ENCODE measurements around the gene MYH15.

MYH15 gene

DNA sequence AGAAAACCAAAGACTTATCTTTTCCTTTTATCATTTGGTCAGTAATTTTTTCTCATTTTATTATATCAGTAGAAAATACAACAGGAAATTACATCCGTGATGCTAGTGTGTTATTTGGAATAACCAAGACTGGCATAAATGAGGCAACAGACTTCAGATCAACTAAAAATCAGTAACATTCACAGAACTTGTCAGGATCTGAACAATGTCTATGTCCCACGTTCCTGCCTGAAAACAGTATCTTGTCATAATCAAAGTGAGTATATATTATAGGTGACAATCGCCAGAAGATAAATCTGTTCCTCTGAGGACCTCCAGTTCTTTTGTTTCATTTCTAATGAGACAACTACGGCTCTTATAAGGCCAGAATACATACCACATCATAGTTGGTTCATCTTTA is 41.8 kb downstream of the MYH15 start:
- no peak for DNase-seq

GRCh38 chr3:108462899-108463298 is 47.5 kb downstream of the MYH15 start:
- DNase-seq = no peak

DNA sequence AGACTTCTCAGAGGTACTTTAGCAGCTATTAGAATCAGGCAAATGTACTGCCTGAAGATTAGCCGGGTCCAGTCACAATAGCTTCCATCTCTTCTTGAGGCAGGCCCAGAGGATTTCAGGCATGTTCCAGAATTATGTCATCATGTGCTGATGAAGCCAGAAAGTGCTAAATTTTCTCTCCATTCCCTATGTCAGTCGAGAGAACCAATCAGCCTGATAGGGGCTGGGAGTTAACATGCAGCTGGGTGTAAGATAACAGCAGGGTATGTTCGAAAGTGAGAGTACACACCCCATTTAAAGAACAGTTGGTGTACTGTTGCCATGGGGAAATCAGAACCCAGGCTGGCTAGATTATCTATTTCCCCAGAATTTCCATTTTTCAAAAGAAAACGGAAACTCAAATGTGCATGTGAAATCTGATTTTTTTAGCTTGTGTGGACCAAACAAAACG is 48.7 kb downstream of the MYH15 start:
- no peak for DNase-seq

DNA sequence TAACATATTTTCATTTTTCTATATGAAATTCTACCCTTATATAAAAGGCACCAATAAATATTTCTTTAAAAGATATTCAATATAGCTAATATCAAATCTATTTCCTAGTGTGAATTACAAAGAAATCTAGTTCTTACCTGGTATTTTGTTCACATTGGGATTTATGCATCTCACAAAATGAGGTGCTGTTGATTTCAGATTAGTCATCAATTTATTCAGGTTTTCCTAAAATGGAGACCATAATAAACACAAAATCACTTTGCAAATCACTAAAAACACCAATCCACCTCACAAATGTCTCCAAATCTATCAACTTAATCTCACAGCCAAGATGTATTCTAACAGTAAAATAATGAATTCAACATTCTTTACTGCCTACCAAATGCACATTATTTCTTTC is 51.2 kb downstream of the MYH15 start:
- no peak for DNase-seq

DNA sequence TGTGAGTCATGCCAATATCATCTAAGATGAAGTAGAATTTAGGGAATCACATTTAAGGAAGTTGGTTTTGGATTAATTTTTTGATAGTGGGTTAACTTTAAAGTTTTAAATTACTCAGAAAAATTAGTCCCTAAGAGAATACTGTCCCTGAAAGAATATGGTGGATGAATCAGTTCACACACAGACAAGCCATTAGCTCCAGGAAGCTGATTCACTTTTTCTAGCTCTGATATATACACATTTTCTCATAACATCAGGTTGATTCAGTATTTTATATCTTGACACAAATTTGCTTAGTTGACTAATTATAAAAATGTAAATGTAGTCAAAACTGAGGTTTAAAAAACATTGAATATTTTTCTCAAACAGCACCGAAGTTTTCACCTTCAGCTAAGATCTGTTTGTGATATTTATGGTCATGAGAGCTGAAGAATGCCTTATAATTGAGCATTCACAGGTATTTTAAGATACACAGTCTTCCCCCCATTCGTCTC is 55.1 kb downstream of the MYH15 start:
- no peak for DNase-seq

DNA sequence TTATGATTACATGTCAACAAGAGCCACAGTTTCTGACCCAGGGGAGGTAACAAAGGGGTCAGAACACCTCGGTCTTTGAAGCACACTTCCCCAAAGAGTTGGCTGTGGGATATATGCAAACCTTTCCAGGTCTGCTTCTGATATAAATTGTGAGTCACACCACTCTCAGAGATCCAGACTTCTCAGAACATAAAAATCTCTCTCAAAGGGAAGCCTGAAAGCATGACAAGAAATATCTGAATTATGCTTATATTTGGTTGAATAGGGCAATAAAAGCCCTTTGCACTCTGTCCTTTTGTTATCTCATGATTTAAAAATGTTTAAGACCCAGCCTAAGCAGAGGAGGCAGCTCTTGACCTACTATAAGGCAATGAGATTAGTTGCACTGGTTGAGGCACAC is 56.8 kb downstream of the MYH15 start:
- DNase-seq = no peak

DNA sequence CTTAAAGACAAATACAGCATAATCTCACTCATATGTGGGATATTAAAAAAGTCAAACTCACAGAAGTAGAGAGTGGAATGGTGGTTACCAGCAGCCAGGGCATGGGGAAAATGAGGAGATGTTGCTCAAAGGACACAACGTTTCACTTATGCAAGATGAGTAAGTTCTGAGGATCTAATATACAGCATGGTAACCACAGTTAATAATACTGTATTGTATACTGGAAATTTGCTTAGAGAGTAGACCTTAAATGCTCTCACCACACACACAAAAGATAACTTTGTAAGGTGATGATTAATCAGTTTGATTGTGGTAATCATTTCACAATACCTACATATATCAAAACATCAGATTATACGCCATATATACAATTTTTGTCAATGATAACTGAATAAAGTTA is 60.0 kb downstream of the MYH15 start:
- no peak for DNase-seq

- no peak for DNase-seq
These were observed 61.8 kb downstream of the MYH15 start for GRCh38 chr3:108448593-108448992.

GRCh38 chr3:108447096-108447847 is 63.1 kb downstream of the MYH15 start:
- DNase-seq = no peak

DNA sequence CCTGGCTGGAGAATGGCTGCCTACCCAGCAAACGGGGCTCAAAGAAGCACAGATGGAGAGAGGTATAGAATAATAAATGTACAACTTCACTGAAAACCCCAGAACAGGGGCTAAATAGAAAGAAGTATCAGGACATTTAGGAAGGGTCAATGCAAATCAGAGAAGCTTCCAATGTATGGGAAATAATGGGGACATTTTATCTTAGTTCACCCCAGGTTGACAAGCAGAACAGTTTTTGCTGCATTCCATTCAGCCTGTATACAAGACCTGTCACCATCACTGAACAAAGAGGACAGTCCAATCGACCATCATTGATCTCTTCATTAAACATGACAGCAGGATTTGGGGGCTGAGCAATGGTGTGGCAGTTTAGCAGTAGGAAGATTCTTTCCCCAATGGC is 68.1 kb downstream of the MYH15 start:
- DNase-seq = no peak

DNA sequence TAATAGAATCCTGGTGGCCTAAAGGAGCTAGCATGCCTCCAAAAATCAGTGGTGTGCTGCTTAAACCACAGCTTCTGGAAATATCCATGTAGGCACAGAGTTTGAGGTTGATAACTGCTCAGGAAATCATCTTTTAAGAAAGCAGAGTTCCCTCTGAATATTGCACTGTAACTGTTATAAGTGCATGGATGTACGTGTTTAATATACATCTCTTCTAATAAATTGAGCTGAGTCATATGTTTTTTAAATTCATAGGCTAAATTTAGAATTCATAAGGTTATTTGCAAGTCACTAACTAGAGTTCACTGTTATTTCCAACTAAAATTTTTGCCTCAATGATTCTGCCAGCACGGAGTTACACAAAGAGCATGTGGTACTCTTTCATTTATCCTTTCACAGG is 68.9 kb downstream of the MYH15 start:
- DNase-seq = no peak

DNA sequence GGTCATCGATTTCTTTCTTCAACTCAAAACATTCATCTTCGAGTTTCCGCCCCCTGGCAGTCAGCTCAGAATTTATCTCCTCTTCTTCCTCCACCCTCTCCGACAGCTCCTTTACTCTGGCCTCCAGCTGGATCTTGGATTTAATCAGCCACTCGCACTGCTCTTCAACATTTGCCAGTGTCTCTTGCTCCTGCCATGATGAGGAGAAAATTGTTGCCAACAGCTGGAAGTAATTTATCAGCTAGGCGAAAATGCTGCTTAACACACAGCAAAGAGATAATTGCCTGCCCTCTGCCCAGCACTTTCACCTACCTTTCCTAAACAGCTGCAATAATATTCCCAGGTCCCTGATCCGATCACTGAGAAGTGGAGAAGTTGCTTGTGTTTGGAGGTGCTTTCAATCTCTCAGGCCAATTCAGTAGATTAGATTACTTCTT is 69.3 kb downstream of the MYH15 start:
- no peak for DNase-seq

GRCh38 chr3:108438542-108438941 is 71.9 kb downstream of the MYH15 start:
- DNase-seq = no peak

GRCh38 chr3:108437439-108437838 is 73.0 kb downstream of the MYH15 start:
- DNase-seq = no peak

DNA sequence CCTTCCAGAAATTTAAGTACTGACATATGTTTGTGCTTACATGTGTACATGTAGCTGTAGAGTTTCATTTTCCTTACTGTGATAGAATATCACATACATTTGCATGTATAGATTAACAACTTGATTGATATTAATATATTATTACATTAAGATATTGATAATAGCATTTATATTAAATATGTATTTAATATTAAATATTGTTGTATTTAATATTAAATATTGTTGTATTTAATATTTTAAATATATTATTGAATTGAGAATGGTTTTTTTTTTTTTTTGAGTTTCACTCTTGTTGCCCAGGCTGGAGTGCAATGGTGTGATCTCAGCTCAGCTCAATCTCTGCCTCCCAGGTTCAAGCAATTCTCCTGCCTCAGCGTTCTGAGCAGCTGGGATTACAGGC is 76.5 kb downstream of the MYH15 start:
- DNase-seq = no peak

DNA sequence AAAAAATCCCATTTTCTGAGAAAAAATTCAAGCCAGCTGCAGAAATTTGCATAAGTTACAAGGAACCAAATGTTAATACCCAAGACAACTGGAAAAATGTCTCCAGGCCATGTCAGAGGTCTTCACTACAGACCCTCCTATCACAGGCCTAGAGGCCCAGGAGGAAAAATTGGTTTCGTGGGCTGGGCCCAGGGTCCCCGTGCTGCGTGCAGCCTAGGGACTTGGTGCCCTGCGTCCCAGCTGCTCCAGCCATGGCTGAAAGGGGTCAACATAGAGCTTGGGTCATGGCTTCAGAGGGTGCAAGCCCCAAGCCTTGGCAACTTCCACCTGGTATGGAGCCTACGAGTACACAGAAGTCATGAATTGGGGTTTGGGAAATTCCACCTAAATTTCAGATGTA is 78.0 kb downstream of the MYH15 start:
- no peak for DNase-seq

DNA sequence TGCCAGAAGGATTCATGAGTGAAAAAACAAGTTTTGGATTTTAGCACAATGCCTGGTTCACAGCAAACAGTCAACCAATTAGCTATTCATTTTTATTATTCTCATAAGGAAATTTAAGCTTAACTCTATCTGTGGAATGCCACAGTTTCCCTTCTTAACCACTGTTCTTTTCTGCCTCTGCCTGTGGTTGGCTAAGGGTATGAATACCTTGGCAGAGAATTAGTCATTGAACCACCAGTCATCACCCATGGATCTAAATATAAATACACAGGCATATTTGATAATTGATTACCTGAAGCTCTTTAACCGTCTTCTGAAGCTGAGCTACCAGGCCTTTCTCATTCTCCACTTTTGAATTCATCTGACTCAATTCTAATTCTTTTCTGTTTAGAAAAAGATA is 79.9 kb downstream of the MYH15 start:
- DNase-seq = no peak

DNA sequence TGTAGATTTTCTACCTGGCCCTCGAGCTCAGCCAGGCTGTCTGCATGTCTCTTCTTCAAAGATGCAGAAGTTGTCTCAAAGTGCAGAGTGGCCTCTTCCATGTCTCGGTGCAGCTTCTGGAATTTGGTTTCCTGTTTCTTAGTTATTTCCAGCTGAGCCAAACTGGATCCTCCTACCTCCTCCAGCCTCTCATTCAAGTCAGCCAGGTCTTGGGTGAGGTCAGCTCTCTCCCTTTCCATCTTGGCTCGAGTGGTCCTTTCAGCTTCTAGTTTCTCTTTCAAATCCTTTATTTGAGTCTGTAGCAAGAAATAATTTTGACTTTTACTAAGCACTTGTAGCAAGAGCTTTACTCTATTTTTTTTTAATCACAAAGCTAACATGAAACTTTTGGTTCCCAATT is 81.8 kb downstream of the MYH15 start:
- no peak for DNase-seq

DNA sequence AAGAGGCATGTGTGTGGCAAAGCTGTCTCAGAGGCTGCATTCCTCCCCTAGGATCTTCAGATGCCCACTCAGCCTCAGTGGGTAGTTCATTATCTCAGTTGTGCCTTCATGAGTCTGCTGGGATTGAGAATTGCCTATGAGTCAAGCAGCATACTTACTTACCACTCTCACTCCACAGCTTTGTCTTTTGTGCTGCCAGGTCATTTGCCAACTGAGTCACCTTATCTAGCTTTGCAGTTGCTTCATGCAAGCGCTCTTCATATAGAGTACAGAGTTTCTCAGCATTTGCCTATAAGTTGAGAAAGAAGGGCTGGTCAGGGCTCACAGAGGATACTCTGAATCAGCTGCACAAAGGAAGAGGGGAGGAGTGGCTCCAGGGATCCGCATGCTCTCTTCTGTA is 89.5 kb downstream of the MYH15 start:
- no peak for DNase-seq

DNA sequence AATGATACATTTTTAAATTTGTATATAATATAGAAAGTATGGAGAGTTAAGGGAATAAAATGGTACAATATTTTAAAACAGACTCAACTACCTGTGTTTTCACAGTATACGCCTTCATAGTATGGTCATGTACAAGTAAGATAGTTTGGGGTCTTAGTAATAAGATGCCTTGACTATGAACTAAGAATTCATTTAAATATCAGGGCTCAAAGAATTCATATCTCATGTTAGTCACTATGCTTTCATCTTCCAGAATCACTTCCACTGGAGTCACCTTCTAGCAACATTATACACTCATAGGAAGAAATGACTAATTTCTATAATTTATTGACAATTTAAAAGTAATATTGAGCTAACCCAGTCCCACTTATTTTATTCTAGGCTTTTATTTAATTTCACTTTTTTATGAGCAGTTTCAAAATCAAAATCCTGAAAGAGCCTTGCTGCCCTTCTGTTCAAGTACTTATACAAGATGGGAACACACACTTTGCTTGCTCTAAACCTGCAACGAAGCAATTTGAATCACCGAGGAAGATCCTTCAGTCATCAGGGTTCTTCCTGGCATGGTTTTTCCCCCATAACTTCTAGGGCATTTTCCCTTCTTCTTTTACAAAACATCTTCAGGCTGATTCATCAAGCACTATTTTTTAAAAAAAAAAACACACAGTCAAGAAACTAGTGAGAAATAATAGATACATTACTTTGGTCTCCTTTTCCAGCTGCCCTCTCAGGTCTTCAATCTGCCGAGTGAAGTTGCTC is 94.1 kb downstream of the MYH15 start:
- DNase-seq = no peak

DNA sequence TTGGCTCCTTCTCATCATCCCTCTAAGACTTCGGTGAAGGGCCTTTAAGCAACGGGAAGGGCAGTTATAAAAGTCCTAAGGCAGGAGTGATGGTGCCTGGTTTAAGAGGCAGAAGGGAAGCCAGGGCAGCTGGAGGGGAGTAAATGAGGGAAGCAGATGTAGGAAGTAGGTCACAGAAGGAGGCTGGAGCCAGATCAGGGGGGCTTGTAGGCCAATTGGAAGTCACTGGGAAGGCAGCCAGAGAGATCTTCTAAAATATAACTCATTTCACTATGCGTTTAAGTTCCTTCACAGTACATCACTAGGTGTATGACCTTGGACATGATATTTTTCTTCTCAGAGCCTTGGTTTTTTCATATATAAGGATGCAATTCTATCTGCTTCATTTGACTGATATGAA is 94.7 kb downstream of the MYH15 start:
- DNase-seq = no peak

DNA sequence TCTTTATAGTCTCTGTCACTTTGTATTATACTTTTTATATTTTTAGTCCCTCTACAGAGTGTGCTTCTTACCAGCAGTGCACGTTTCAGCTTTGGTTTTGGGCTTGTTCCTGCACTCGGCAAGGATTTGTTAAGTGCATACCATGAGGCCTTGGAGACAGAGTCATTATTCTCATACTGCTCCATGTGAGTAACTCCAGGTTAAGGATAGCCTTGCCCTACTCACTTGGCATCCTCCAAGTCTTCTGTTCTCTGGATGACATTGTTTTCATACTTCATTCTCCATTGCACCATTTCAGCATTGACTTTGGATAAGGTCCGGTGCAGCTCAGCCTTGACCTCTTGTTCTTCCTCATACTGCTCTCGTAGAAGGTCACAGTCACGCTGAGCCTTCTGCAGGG is 96.4 kb downstream of the MYH15 start:
- no peak for DNase-seq

GRCh38 chr3:108412121-108412750 is 98.2 kb downstream of the MYH15 start:
- DNase-seq = no peak

DNA sequence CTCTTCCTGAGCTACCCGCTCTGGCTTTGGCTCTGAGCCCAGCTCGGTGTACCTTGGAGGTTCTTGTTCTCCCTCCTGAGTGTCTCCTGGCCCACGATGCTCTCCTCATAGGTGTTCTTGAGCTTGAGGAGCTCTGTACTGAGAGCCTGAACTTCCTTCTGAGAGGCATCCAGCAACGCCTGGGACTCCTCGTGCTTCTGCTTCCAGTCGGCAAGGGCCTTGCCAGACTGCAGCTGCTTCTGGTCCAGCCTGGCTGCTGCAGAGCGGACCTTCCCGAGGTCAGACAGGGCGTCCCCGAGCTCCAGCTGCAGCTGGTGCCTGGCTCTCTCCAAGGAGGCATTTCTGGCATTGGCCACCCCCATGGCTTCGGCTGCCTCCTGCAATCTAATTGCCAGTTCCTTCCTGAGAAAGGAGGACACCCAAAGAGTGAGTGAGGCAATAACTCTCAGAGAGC is 99.8 kb downstream of the MYH15 start:
- no peak for DNase-seq
